Gastrocnemius medialis (tissue), 4 donors: ENCODE measurements around the gene RHEX. TPM values are rescaled to one million over a fixed set of nuclear protein-coding genes. Genes with fewer than 3 reads are reported as not detected.

Experiments used
- ATAC-seq, 2 donors: fragments of 150-250 bp; one replicate each; pipeline ENCODE4 v1.9.1; 2016
- DNase-seq, 2 donors: peaks; one replicate each; pipeline ENCODE4 v3.0.0-alpha.2; 2019
- H3K27ac ChIP-seq, 4 donors: fragments of 200-600 bp; sonication (generic); 1 replicate in 1 of 4; 2 replicates in 3 of 4; pipeline ENCODE4 v1.5.1; 2016 to 2018; ENCODE audit warnings: mild to moderate bottlenecking in 2 of 4, moderate library complexity in 1 of 4
- H3K27me3 ChIP-seq, 3 donors: fragments of 200-600 bp; sonication (generic) in 2 of 3; 1 replicate in 1 of 3; 2 replicates in 2 of 3; pipeline versions ENCODE4 v1.5.1 to v1.6.0; 2016 to 2019; ENCODE audit warnings: mild to moderate bottlenecking in 1 of 3, moderate library complexity in 1 of 3
- H3K36me3 ChIP-seq, 2 donors: fragments of 200-600 bp; sonication (generic) in 1 of 2; one replicate each; pipeline ENCODE4 v1.5.1; 2017 to 2018
- H3K4me1 ChIP-seq, 2 donors: fragments of 200-600 bp; sonication (generic) in 1 of 2; one replicate each; pipeline ENCODE4 v1.5.1; 2016 to 2017; ENCODE audit warnings: mild to moderate bottlenecking in 2 of 2
- H3K4me3 ChIP-seq, 4 donors: fragments of 200-600 bp; sonication (generic) in 3 of 4; 1 replicate in 1 of 4; 2 replicates in 3 of 4; pipeline ENCODE4 v1.5.1; 2016 to 2019; ENCODE audit warnings: mild to moderate bottlenecking in 2 of 4
- H3K9me3 ChIP-seq, 3 donors: fragments of 200-600 bp; sonication (generic) in 2 of 3; 1 replicate in 1 of 3; 2 replicates in 2 of 3; pipeline ENCODE4 v1.5.1; 2016 to 2019
- CTCF ChIP-seq, 5 experiments: fragments of 450-650 bp in 3 of 5; fragments of 200-600 bp in 2 of 5; sonication (generic) in 2 of 5; IDR thresholded peaks in 4 of 5; conservative IDR thresholded peaks in 1 of 5; 1 replicate in 4 of 5; 2 replicates in 1 of 5; pipeline ENCODE4 v1.5.1; 2016 to 2019; ENCODE audit warnings: antibody characterized with exemption in 5 of 5, mild to moderate bottlenecking in 3 of 5, moderate library complexity in 3 of 5
- POLR2A ChIP-seq, 2 donors: fragments of 450-650 bp; IDR thresholded peaks; one replicate each; pipeline ENCODE4 v1.6.1; 2017; ENCODE audit warnings: antibody characterized with exemption in 2 of 2, mild to moderate bottlenecking in 2 of 2, moderate library complexity in 2 of 2
- in situ Hi-C, 4 donors: fragments of 200-750 bp; cut with MboI; loops; one replicate each; pipeline versions ENCODE4 v1.15.0 to v1.8.0; 2017; ENCODE audit warnings: low sequenced_read_pairs in 4 of 4
- intact Hi-C: fragments of 100-400 bp; cut with DNase I; formaldehyde crosslinking; loops from one replicate; pipeline ENCODE4 v1.15.1; 2023; ENCODE audit warnings: low total_unique reads
- total RNA-seq, 4 donors: library from RNA; depleted of rRNA; stranded (reverse); fragments of >200 nt; gene quantifications; one replicate each; pipeline versions ENCODE4 v1.1.0 to v1.2.3, GENCODE V29; 2016

RHEX gene
- total RNA-seq, 4 donors from 2014 or later = not detected

- peaks cover 0 to 7% (median 0%) of the 10 kb centered on the region in 3 donors for H3K27me3 ChIP-seq
- peak within 1 kb of the TSS; percentile 41 to 52 (median 44) for H3K4me3 ChIP-seq
- DNase-seq (no peak), ATAC-seq (peak; percentile 42 to 53)
- intact Hi-C loops = no loop called here
- no peak for TF ChIP-seq POLR2A (IDR thresholded peaks at IDR 0.05)
- no peak for TF ChIP-seq CTCF (IDR thresholded peaks at IDR 0.05 in 4 of 5, conservative IDR thresholded peaks at IDR 0.05 in 1 of 5)
- in situ Hi-C loops = loop anchor here in 2 of 4 donors (25.0 kb wide), 2 partner anchors 205 to 330 kb away; partner anchors contain the start of gene RAB29 (in 1 of the 2)
- peaks cover 0 to 11% of the 10 kb centered on the region in 2 donors for H3K4me1 ChIP-seq
- no peak within 1 kb of the TSS for H3K27ac ChIP-seq
- H3K9me3 ChIP-seq = no peaks in the 10 kb centered on the region
- H3K36me3 ChIP-seq = no peaks in the 10 kb centered on the region
Observed at GRCh38 chr1:206117151-206117948, 64.4 kb downstream of the RHEX start, which contains the start of gene AVPR1B. Gene AVPR1B, minus strand, starts transcription at chr1:206117388. Its CDS starts 498 bp downstream, at chr1:206116890.

DNA sequence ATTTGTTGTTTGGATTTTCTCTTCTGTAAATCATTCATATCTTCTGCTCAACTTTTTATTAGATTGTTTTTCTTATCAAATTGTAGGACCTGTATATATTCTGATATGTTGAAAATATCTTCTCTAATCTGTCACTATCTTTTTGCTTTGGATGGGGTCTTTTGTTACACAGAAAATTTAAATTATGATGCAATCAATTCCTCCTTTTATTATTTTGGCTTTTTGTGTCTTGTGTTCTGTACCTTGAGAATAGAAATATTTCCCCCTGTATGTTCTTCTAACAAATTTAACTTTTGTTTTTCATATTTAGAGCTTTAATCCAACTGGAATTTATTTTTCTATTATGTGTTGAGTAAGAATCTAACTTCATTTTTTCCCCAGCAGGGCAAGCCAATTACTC lies 67.4 kb downstream of the RHEX start:
- ATAC-seq (no peak), DNase-seq (no peak)
- TF ChIP-seq CTCF (IDR thresholded peaks at IDR 0.05 in 4 of 5, conservative IDR thresholded peaks at IDR 0.05 in 1 of 5) (no peak), POLR2A (IDR thresholded peaks at IDR 0.05) (no peak)
- H3K9me3 ChIP-seq = no peaks in the 10 kb centered on the region
- peaks cover 0 to 11% of the 10 kb centered on the region in 2 donors for H3K4me1 ChIP-seq
- in situ Hi-C loops = loop anchor here in 2 of 4 donors (25.0 kb wide), 2 partner anchors 208 to 333 kb away; partner anchors contain the start of gene RAB29 (in 1 of the 2)
- intact Hi-C loops = no loop called here
- no peaks in the 10 kb centered on the region for H3K36me3 ChIP-seq
- no peak overlapping the region for H3K27ac ChIP-seq
- no peak overlapping the region for H3K4me3 ChIP-seq
- peaks cover 0 to 7% (median 0%) of the 10 kb centered on the region in 3 donors for H3K27me3 ChIP-seq

DNA sequence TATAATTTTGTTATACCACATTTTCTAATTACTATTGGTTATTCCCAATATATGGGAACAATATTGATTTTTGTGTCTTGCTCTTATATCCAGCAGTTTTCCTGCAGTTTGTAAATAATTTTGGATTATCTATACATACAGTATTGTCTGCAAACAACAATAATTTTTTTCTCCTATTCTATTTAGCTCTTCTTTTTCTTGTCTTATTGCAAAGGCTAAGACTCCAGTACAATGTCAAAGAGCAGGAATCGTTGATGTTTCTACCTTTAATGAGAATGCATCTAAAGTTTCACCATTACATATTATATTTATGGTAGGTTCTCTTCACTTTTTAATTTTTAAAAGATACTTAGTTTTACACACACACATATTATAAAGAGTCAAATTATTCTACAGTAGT lies 68.3 kb downstream of the RHEX start:
- no peaks in the 10 kb centered on the region for H3K9me3 ChIP-seq
- DNase-seq = no peak
- in situ Hi-C loops (loop anchor here in 2 of 4 donors (25.0 kb wide), 2 partner anchors 209 to 334 kb away; partner anchors contain the start of gene RAB29 (in 1 of the 2)), intact Hi-C loops (no loop called here)
- H3K27ac ChIP-seq = no peak overlapping the region
- no peak for TF ChIP-seq POLR2A (IDR thresholded peaks at IDR 0.05)
- TF ChIP-seq CTCF (IDR thresholded peaks at IDR 0.05 in 4 of 5, conservative IDR thresholded peaks at IDR 0.05 in 1 of 5) = no peak
- no peak overlapping the region for H3K4me3 ChIP-seq
- no peaks in the 10 kb centered on the region for H3K36me3 ChIP-seq
- ATAC-seq = no peak
- peaks cover 0 to 11% of the 10 kb centered on the region in 2 donors for H3K4me1 ChIP-seq
- peaks cover 0 to 7% (median 0%) of the 10 kb centered on the region in 3 donors for H3K27me3 ChIP-seq

DNA sequence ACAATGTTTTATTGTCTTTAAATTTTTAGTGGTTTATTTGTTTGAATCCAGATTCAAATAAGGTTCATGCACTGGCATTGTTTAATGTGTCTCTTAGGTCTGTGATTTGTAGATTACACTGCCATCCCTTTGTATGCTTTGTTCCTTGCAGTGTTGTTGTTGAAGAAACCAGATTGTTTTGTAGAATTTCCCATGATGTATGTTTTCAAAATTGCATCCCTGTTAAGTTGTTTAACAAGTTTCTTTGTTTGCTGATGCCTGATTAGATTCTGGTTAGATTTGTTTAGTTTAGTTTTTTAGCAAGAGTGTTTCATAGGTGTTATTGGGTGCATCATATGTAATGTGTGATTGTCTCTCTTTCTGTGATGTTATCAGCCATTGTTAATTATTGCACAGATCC lies 69.7 kb downstream of the RHEX start:
- Histone ChIP-seq H3K4me1 (peaks cover 0 to 3% of the 10 kb centered on the region in 2 donors), H3K4me3 (no peak overlapping the region), H3K36me3 (no peaks in the 10 kb centered on the region), H3K27me3 (peaks cover 0 to 6% (median 0%) of the 10 kb centered on the region in 3 donors), H3K9me3 (no peaks in the 10 kb centered on the region), H3K27ac (no peak overlapping the region)
- ATAC-seq (no peak), DNase-seq (no peak)
- intact Hi-C loops (no loop called here), in situ Hi-C loops (loop anchor here in 2 of 4 donors (25.0 kb wide), 2 partner anchors 210 to 335 kb away; partner anchors contain the start of gene RAB29 (in 1 of the 2))
- TF ChIP-seq POLR2A (IDR thresholded peaks at IDR 0.05) (no peak), CTCF (IDR thresholded peaks at IDR 0.05 in 4 of 5, conservative IDR thresholded peaks at IDR 0.05 in 1 of 5) (no peak)
